ENCODE results near the gene MRPS11. TPM values are rescaled to one million over a fixed set of nuclear protein-coding genes. Genes with fewer than 3 reads are reported as not detected.
"Not testable (repeated sequence)": the region's sequence is repeated elsewhere in the genome, so short reads cannot be mapped to it uniquely, and the experiment has no call there.

Gene MRPS11
- polyA plus RNA-seq, 1 donor, result 42.7 TPM

DNA sequence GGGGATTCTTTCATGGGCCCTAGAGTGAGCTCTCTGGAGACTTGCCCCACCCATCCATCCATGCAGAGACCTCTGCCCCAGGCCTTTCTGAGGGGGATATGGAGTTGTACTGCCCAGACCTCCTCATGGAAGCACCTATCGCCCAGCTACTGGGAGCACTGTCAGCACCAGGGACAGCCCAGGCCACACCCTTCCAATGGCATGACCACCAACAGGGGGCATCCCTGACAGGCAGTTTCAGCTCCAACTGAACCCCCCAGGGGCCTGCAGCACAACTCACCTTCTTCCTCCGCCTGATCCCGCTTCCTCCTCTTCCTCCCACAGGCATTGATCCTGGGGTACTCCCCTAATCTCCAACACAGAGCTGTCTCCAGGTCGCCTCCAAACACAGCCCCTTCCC, 21.8 kb downstream of the MRPS11 start:
- no peak for DNase-seq (ENCODE audit: low read depth)

DNA sequence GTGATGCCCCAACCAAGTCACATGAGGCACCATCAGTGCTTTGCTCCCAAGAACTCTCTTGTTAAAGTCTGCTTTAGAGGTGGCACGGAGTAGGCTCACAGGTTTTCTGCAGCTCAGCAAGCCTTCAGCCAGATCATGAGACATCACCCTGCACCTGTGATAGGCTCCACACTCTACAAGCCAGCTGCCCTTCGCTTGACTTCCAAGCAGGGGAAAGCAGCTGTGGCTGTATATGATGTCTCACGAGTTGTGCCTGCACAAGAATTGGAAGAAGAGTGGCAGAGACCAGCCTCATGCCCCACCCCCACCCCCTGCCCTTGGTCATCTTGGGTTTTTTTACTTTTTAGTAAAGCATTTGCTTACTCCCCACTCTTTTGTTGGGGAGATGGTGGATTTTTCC, 22.5 kb downstream of the MRPS11 start:
- no peak for DNase-seq (ENCODE audit: low read depth)

DNA sequence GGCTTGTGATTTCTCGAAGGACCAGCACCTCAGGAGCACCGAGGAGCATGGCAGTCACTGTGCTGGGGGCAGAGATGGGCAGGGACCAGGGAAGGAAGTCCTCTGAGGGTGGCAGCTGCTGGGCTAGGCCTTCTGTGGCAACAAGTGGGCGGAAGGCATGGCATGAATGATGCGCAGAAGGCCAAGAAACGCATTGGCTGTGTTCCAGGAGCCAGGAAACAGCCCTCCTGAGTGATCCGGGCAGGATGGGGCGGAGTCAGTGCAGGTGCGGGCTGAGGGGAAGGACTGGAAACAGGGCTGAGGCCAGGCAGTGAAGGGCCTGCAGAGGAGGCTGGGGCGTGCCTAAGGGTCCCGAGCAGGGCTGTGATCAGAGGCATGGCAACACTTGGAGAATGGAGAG, 23.6 kb downstream of the MRPS11 start:
- DNase-seq (ENCODE audit: low read depth), result no peak

DNA sequence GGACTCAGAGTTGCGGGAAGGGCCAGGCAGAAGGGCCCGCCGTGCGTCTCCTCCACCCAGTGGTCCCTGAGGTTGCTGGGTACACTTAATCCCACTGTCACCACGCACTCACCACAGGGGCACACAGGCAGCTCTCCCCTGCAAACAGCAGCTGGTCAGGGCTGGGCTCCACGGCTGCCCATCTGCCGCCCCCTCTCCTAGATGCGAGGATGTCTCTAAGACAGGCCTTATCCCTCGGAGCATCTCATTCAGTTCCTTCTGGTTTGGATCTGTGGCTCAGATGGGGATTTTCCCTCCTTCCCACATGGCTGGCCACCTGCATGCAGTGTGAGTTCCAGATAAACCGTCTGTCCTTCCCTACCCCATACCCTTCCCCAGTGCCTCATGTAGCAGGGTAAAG, 26.3 kb downstream of the MRPS11 start:
- no peak for DNase-seq (ENCODE audit: low read depth)

DNA sequence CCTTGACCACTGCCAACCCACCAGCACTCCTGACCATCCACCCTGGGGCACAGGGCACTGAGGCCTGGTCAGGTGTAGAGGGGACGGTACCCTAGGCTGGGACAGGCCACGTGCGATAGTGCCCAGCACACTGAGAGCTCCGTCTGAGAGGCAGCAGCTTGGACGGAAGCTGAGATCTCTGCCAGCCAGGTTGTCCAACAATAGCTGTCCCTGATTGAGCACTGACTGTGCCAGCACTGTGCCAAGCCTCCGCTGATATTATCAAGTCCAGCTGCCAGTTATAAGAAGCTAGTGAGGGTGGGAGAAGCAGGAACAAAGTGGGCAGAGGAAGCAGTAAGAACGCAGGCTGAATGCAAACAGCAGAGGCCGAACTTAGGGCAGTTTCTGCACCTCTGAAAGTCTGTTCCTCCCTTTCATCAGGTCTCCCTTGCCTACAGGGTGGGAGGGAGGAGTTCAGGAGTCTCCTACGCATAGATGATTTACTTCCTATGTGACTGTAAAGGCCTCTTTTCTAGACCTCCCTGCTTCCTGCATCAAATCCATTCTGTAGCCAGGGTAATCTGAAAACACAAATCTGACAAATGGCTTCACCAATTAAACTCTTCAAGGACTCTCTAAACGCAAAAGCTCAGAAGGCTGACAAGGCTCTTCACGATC, 29.7 kb downstream of the MRPS11 start:
- DNase-seq (ENCODE audit: low read depth), result no peak

DNA sequence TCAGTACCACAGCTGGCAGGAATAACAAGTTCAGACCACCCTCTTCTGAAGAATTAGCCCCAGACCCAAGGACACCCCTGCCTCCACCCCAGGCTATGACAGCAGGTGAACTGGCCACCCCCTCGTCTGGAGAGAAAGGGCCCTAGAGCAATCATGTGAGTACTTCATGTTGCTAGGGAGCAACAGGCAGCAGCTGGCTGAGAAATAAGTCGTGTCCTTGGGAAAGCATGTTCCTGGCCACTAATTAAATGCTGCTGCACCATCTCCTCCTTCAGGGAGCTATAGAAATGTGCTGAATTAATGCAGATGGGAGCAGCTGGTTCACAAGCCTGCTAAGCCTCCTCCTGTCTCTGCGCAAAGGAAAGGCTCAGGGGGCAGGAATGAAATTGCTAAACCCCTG, 31.5 kb downstream of the MRPS11 start:
- no peak for DNase-seq (ENCODE audit: low read depth)

DNA sequence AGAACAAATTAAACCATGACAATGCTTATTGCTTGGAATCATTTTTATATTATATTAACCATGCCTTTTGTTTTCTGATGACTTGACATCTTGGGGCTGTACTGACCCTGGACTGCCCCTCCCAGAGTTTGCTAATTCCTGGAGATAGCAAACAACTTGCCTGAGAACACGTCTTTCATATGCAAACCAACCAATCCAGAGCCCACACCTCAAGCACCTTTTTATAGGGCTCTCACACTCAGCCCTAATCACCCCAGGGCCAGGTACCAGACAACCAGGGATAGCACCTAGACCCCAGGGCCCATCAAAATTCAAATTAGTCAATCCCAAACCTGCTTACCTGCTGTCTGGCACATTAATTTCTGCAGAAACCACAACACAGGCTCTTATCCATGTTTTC, 36.9 kb downstream of the MRPS11 start:
- no peak for DNase-seq (ENCODE audit: low read depth)

DNA sequence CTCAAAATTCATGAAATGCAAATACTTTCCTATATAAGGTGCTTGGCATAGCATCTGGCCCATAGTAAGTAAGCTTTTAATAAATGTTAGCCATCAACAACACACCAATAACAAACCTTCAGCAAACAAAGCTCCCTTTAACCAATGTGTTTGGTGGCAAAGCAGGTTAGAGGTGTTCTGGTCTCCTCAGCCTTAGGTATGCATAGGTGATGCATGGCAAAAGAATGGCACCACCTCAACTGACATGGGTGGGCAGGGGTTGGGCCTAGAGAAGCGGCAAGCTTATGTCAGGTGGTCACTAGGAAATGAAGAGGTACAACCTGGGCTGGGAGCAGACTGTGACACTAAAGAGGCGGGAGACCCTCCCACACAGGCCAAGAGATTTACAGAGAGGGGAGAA, 38.2 kb downstream of the MRPS11 start:
- no peak for DNase-seq (ENCODE audit: low read depth)

DNA sequence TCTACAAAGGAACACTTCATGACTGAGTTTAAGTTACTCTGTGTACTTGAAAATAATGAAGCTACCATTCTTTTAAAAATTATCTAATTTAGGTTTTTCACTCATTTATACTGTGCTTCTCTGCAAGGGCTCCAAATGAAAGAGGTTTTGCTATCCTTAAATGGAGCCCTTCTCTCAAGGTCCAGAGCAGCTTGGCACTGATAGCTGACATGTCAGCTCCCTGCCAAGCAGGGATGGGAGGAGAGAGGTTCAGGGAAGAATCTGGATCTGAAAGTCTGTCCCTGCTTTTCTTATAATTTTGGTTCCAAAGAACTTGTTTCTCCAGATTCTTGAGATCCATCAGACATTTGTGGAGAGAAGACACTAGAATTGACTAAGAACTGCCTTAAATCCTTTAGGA, 39.1 kb downstream of the MRPS11 start:
- no peak for DNase-seq (ENCODE audit: low read depth)

DNA sequence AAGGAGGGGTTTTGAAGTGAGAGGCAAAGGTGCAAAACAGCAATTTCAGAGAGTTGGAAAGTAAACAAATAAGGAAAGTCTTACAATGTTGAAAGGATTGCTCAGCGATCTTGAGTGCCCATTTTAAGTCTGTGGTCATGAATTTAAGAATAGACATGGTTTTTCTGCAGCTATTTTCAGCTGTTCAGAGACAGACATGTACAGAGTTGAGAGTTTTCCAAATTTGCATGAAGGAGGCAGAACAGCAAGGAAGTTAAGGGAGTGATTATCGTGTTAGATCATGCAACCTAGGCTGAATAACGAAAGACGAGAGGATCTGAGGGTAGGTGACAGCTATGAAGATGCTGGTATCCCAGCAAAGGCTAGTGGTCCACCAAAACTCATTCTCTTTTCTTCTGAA, 41.8 kb downstream of the MRPS11 start:
- no peak for DNase-seq (ENCODE audit: low read depth)

DNA sequence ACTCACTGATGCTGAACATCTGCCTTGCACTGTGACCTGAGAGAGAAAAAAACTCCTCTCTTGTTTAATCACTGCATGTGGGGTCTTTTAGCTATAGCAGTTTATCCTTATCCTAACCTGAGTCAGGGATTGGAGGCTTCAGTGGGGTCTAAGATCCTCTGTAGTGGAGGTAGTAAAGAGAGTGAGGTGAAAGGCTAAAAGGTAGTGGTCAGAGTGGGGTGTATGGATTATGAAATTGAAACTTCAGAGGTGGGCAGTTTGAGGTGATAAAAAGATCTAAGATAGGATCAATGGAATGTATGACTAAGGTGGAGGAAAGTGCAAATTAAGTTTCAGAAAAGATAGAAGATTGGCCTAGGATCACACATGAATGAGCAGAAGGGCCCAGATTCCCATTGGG, 42.5 kb downstream of the MRPS11 start:
- no peak for DNase-seq (ENCODE audit: low read depth)

DNA sequence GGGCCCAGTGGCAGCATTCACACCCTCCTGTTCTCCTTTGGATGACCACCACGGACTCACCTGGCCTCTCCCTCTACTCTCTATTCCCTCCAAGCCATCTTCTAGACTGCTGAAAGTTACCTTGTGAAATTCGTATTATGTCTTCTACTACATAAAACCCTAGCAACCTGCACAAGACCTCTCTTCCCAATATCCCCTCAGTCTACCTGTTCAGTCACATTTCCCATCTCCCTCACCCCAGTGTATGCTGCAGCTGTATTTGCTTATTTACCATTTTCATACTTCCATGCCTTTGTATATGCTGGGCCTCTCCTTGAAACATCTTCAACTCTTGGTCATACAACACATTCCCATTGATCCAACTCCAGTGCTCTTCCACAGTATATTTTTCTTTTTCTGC, 43.7 kb downstream of the MRPS11 start:
- DNase-seq (ENCODE audit: low read depth), result no peak

DNA sequence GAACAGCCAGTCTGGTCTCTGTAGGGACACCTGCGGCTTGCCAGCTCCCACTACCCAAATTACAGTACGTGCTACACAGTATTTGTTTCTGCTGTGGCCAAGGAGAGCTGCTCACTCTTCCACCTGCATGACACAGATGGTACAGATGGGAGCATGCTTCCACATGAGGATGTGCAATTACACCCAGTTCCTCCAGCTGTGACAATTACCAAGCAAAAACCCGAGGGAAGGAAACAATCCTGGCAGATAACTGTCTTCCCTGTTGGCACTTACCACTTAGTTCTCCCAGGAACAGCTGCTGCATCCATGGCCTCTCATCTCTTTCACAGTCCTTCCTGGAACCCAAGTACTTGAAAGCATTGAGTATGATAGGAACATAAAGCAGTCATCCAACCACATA, 44.6 kb downstream of the MRPS11 start:
- no peak for DNase-seq (ENCODE audit: low read depth)

DNA sequence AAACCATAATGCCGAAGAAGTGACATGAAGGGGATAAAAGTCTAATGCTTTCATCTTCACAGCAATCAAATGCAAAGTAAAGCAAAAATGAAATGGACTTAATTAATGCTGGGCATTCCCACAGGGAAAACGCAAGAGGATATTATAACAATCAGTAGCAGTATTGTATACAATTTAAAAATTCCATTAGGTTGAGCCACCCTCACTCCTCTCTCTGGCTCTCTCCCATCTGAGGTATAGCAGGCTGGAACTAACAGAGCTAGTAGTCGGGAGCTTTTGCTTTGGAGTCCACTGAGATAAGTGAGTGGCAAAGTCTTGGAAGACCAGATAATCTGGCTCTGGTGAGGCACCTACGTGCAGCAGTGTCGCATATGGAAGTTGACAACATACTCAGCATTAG, 45.1 kb downstream of the MRPS11 start:
- no peak for DNase-seq (ENCODE audit: low read depth)

DNA sequence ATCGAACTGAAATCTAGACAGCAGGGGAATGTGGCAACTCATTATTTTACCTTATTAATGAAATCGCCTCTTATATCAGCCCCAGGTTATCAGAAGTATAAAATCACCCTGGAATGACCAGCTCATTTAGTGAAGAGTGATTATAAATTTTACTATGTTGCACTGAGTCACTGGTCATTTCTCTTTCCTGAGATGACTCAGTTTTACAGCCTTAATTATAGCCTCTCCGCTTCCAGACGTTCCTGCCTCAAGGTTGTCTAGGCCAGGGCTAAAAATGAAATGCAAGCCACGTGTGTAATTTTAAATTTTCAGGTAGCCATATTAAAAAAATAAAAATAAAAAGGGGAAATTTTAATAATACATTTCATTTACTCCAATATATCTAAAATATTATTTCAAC, 45.7 kb downstream of the MRPS11 start:
- no peak for DNase-seq (ENCODE audit: low read depth)

DNA sequence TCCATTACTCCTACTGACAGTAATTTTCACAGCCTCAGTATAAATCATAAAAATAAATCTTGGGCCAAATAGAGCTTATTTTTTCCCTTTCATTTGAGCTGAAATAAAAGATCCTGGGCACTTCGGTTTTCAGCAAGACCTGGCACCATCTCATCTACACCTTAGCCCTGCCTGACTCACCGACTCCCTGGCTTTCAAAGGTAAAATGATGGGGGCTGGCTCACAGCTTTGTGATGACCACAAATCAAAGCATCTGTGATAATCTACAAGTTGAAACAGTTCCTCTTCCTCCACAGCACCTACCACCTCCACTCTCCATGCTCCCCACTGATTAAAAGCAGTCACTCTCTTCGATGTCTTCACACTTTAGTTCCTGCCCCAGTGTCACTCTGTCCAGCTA, 51.4 kb downstream of the MRPS11 start:
- no peak for DNase-seq (ENCODE audit: low read depth)

DNA sequence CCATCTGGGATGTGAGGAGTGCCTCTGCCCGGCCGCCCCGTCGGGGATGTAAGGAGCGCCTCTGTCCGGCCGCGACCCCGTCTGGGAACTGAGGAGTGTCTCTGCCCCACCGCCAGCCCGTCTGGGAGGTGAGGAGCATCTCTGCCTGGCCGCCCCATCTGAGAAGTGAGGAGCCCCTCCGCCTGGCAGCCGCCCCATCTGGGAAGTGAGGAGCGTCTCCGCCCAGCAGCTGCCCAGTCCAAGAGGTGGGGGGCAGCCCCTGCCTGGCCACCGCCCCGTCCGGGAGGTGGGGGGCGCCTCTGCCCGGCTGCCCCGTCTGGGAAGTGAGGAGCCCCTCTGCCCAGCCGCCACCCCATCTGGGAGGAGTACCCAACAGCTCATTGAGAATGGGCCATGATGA, 56.6 kb downstream of the MRPS11 start:
- not testable (repeated sequence) for DNase-seq (ENCODE audit: low read depth)

DNA sequence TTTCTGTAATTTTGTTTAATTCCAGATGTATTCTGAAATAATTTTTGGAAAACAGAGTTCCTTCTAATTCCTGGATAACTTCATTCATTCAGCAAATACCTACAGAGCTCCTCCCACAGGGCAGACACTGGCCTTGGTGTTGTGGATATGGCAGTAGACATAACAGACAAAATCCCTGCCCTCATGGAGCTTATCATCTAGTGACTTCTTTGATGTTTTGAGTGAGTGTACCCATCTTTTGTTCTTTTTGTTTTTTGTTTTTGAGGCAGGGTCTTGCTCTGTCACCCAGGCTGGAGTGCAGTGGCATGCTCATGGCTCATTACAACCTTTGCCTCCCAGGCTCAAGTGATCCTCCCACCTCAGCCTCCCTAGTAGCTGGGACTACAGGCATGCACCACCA, 57.9 kb downstream of the MRPS11 start:
- no peak for DNase-seq (ENCODE audit: low read depth)

DNA sequence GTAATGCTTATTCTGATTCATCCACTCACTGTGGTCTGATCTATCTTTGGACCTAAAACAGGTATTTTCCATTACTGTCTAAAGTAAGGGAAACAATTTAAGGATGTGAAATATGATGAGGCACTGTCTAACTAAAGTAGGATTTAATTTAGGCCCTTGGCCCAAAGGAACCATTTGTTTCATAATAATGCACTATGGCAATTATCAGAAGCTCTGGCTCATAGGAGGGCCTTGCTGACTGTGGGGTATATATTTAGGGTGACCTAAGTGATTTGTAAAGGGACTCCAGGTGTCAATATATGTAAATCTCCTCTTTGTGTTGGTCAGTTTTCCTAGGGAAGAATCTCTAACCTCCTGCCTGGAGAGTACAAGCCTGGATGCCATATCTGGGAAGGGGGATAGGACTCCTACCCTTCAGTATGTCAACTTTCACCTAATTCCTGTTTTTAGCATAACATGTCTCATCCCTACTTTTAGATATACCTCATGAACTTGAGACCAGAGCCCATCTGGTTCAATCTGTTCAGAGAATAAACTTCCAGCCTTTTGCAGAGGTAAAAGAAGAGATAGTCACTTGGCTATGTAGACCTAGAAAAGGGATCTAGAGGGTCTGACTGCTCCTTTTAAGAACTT, 58.9 kb downstream of the MRPS11 start:
- DNase-seq (ENCODE audit: low read depth), result no peak

DNA sequence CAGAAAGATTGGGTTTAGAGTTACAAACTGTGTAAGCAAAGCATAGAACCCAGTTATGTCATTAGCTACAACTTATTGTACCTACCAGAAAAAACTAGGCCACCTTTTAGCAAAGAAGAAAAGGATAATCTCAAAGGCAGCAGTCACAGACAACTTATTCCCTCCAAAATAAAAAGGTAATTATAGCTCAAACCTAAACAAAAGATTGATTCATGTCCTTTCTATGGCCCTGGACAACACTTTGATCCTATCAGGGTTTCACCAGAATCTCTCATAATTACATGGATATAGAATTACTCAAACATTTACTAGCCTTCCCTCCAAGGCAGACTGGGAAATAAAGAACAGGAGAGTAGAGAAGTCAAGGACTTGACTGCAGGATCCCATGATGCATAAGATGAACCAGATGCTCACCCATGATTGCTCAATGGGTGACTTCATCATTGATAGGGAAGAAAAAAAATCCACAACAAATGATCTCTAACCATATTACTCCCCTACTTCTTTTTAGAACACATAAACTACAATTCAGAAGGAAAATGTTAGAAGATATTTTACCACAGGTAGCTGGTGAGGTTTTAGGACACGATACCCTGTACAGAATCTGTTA, 61.6 kb downstream of the MRPS11 start:
- DNase-seq (ENCODE audit: low read depth), result no peak
